ENCODE measurements around the gene FBXW12. TPM values are rescaled to one million over a fixed set of nuclear protein-coding genes. Genes with fewer than 3 reads are reported as not detected.
A peak's percentile ranks its signal among the peaks of the same experiment; 100 is the strongest.
"Not testable (repeated sequence)": the region's sequence is repeated elsewhere in the genome, so short reads cannot be mapped to it uniquely, and the experiment has no call there.

FBXW12 gene
- 0.12 TPM in 1 of 2 replicates, not detected in the other for polyA plus RNA-seq (2014; cell fraction: cytosol; rRNA removed)
- 0.53 and 1.3 TPM in 2 replicates for polyA plus RNA-seq (2014; cell fraction: nucleus; rRNA removed)

- no peak for DNase-seq (ENCODE audit: low spot score)
Observed at GRCh38 chr3:48371651-48372376, at the start of gene FBXW12. FBXW12 (plus strand) TSS chr3:48372219; CDS start chr3:48372768, 549 bp downstream.

- not testable (repeated sequence) for DNase-seq (ENCODE audit: low spot score)
Observed at GRCh38 chr3:48331706-48332435, 40.1 kb upstream of the FBXW12 start.

GRCh38 chr3:48333346-48334245 is 38.4 kb upstream of the FBXW12 start, which contains the start of gene SPINK8:
SPINK8 (minus strand) TSS chr3:48333661; CDS start chr3:48328341, 5,320 bp downstream.
- DNase-seq (ENCODE audit: low spot score) = not testable (repeated sequence)

GRCh38 chr3:48334605-48335004 is 37.4 kb upstream of the FBXW12 start:
- no peak for DNase-seq (ENCODE audit: low spot score)

GRCh38 chr3:48335286-48335685 is 36.7 kb upstream of the FBXW12 start:
- not testable (repeated sequence) for DNase-seq (ENCODE audit: low spot score)

GRCh38 chr3:48337536-48337935 is 34.5 kb upstream of the FBXW12 start:
- not testable (repeated sequence) for DNase-seq (ENCODE audit: low spot score)

GRCh38 chr3:48338635-48339034 is 33.4 kb upstream of the FBXW12 start:
- DNase-seq (ENCODE audit: low spot score) = no peak

GRCh38 chr3:48343432-48343831 is 28.6 kb upstream of the FBXW12 start:
- DNase-seq (ENCODE audit: low spot score) = no peak

- peak; percentile 49 for DNase-seq (ENCODE audit: low spot score)
Observed at GRCh38 chr3:48344867-48345507, 27.0 kb upstream of the FBXW12 start.

- peak; percentile 60 for DNase-seq (ENCODE audit: low spot score)
Observed at GRCh38 chr3:48345946-48346572, 26.0 kb upstream of the FBXW12 start.

GRCh38 chr3:48347500-48347899 is 24.5 kb upstream of the FBXW12 start:
- peak; percentile 12 for DNase-seq (ENCODE audit: low spot score)

- DNase-seq (ENCODE audit: low spot score) = no peak
Observed at GRCh38 chr3:48352546-48352945, 19.5 kb upstream of the FBXW12 start.

GRCh38 chr3:48353987-48354386 is 18.0 kb upstream of the FBXW12 start:
- DNase-seq (ENCODE audit: low spot score) = no peak

GRCh38 chr3:48356419-48356818 is 15.6 kb upstream of the FBXW12 start:
- DNase-seq (ENCODE audit: low spot score) = no peak

GRCh38 chr3:48361928-48362327 is 10.1 kb upstream of the FBXW12 start:
- DNase-seq (ENCODE audit: low spot score) = no peak

- DNase-seq (ENCODE audit: low spot score) = no peak
Observed at GRCh38 chr3:48364840-48365239, 7.2 kb upstream of the FBXW12 start.

- DNase-seq (ENCODE audit: low spot score) = no peak
Observed at GRCh38 chr3:48367201-48367600, 4.8 kb upstream of the FBXW12 start.

- DNase-seq (ENCODE audit: low spot score) = no peak
Observed at GRCh38 chr3:48369693-48370332, 2.2 kb upstream of the FBXW12 start.

GRCh38 chr3:48370333-48370713 is 1.7 kb upstream of the FBXW12 start:
- peak; percentile 6 for DNase-seq (ENCODE audit: low spot score)

GRCh38 chr3:48372377-48372770 is 355 bp downstream of the FBXW12 start:
- no peak for DNase-seq (ENCODE audit: low spot score)

All from SK-N-DZ (cell line).